Activated CD4-positive, alpha-beta T cell treated with anti-CD3 and anti-CD28 coated beads for 24 hours (primary cell): ENCODE measurements around the gene MAP7D3.
"Not testable (repeated sequence)": the region's sequence is repeated elsewhere in the genome, so short reads cannot be mapped to it uniquely, and the experiment has no call there.

Source experiments
- DNase-seq, 2 donors: peaks; one replicate each; pipeline ENCODE4 v3.0.0-alpha.2; 2020; ENCODE audit warnings: low read depth in 2 of 2

The MAP7D3 gene

DNA sequence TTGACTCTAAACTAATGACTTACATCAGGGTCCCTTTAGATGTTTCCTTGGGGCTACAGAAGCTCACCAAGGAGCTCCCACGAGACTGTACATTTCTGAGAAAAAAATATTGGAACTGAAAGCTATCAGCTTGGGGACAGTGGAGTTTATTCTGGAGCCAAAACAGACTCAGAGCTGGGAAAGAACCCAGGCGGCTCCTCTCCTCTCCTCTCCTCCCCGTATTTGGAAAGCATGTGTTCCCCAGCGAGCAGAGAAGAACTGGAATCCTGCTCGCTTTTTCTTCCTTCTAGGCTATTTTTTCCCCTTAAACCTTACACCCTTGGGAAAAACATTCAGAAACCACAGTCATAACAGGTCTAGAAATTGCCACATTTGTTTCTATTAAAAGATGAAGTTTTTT lies 4.3 kb upstream of the MAP7D3 start:
- DNase-seq: no peak

DNA sequence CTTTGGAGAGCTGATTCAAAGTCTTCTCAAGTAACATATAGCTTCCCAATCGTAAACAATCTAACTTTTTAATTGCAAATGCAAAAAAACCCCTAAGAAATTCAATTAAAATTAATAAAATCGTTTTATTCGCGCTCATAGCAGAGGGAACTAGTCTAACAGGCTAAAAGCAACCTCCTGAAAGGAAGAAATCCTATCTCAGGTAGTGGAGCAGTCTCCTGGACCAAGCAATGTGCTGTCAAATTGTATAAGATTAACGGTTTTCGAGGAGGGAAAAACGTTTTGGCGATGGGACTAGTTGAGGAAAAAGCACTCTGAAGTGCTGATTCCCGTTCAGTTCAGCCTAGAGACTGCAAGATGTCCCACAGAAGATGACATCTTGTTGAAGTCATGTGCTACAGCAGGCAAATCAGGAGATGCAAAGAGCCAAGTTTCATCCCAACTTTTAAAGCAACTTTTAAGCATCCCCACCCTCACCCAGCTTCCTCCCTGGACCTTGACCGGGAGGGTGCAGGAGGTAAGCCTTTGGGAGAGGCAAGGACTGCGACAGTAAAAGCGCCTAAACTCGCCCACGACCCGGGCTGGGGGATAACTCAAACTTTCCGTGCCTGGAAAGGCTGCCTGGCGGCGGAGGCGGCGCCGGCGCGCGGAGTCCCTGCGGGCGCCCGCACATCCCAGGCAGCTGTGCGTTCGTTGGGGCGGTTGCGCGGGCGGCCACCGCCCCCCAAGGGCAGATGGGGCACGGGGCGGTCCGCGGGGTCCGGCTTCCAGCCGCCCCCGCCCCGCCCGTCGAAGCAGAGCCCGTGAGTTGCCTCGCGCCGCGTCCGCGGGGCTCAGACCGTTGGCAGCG lies 784 bp downstream of the MAP7D3 start:
- DNase-seq: peak in 1 of 2 donors; percentile 25

DNA sequence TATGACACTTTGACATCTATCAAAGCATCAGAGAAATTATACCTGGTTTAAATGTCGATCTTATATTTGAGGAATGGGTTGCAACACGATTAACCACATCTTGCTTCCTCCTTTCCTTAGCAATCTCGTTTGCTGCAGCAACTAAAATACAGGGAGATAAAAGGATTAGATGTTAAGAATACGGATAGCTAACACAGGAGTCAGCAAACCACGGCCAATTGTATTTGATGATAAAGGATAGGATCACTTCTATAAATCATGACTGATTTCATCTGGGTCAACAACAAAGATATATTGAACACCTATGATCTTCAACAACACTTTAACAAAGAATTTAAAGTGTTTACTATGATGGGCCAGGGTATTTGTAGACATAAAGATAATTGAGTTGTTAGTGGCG lies 5.0 kb downstream of the MAP7D3 start:
- no peak for DNase-seq

DNA sequence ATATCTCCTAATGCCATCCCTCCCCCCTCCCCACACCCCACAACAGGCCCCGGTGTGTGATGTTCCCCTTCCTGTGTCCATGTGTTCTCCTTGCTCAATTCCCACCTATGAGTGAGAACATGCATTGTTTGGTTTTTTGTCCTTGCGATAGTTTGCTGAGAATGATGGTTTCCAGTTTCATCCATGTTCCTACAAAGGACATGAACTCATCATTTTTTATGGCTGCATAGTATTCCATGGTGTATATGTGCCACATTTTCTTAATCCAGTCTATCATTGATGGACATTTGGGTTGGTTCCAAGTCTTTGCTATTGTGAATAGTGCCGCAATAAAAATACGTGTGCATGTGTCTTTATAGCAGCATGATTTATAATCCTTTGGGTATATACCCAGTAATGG lies 13.4 kb downstream of the MAP7D3 start:
- not testable (repeated sequence) for DNase-seq

DNA sequence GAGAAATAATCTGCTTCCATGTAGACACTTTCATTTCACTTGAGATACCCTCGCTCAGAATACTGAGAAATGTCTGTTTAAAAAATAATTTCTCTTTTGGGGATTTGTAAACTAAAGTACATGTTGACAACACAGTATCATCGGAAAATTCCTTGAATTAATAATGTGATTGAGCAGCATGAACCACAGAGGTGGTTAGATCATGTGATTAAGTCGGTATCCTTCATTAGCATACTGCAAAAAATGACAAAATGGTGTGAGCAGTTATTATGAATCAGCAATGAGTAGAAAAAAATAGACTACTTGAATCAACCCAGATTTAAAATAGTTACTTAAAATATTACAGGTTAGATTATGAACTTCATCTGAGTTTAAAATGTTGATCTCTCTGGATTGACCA lies 14.1 kb downstream of the MAP7D3 start:
- DNase-seq: no peak

DNA sequence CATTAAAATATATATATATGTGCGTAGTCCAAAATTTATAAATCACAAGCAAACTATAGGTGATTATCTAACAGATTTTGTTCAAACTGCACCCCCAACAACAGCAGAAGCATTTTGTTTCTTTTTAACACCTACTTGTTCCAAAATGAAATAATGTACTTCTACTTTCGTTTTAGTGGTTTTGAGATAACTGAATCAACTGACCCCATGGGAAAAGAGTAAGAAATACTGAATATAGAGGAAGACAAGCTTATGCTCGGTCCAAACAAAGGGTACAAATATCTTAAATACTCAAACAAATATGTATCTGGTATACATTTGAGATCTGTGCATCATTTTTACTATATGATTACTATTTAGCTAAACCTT lies 22.4 kb downstream of the MAP7D3 start:
- no peak for DNase-seq

DNA sequence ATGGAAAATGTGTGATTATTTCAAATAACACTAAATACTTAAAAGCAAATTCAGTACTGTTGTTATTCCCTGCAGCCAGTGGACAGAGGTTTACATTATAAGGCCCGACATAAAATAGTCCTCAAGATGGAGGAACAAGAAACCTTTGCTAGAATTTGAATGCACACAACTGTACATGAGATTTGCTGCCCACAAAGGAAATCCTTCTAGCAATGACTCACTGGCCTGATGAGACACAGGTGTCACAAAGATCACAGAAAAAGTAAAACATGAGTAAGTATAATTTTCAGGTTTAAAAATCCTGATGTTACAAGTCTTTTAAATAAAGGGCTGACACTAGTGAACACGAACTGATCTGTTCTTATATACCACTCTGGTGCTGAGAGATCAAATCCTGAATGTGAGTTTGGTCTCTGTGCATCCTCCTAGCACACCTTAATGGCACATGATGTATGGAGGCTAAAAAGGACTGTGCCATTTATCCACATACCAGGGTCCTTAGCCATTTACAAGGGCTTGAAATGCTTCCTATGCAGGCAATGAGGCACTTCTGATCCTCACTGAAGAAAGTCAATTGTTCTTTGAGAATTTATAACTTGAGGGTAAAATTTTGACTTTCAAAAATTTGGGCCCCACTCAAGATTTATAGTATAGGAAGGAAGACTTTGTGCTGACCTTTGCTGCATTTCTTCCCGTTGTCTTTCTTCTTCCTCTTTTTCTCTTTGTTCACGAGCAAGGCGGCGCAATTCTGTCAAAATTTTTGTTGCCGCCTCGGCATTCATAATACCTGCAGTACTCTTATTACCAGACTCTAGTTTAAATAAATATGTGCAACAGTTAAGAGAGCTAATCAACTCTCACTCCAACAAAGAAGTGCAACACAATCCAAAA lies 23.0 kb downstream of the MAP7D3 start:
- DNase-seq: no peak

DNA sequence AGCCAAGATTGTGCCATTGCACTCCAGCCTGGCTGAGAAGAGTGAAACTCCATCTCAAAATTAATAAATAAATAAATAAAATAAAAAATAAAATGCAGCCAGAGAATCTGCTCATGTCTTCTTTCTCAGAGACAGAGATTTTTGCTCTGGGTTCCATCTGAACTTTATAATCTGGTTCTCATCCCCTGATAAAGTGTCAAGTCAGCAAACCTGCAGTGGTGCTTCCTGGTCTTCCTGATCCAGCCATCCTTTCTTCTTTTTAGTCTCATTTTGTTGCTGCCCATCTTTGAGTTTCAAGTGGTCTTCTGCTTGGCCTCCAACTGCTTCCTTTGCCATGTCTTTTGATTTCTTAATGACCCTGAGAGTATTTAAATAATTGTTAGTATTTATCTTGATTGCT lies 24.1 kb downstream of the MAP7D3 start:
- DNase-seq: no peak

DNA sequence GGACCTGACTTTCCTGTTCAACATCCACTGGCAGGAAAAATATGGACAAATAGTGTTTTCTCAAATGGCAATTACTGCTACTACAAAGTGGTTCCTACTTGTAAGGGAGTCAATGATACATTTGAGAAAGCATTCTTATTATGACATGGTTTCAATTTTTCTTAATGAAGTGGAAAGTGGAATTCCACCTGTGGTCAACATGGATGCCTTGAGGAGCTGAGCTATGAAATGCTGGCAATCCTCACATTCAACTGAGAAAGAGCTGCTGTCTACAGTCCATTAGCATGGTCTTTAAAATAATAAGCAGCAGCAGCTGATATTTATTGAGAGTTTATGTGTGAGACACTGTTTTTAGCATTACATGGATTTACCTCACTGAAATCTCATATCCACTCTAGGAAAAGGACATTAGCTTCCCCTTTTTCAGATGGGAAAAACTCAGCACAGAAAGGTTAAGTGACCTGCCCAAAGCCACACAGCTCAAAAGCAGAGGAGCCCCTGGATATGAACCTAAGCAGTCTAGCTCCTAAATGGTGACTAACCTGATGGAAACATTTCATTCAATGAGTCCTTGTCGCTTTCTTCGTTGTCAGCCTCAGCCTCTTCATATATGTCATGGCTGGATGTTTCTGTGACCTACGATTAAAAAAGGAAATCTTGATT lies 29.2 kb downstream of the MAP7D3 start:
- DNase-seq: no peak

DNA sequence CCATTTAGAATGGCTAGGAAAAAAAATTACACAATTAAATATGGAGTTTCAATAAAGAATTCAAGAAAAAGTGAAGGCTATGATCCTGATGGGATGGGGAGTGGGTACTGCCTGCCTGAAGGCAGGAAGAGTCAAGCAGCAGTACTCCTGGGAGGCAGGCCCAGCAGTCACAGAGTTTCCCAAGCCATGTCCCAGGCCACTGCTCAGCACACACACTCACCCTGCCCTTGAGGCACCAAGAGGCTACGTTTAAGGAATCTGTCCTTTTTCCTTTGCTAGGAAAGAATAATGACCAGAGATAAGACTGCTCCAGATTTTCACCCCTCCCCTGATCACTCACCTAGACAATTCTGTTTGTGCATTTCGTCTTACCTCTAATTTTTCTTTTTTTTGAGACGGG lies 30.2 kb downstream of the MAP7D3 start:
- no peak for DNase-seq

DNA sequence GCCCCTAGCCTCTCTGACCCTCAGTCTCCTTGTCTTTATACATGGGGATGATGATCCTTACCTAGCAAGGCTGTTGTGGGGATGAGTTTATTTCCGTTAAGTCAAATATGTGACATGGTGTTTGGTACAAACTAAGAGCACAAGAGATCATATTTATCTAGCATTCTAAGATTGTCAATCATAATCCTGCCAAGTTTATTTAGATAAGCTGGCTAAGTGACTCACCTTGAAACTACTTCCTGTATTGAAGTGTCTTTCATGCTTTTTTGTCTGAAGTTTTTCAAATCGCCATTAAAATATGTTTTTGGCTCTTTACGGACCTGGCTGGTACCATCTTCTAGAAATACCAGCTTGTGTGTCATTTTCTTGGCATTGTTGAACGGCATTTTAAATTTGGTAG lies 30.7 kb downstream of the MAP7D3 start:
- no peak for DNase-seq

DNA sequence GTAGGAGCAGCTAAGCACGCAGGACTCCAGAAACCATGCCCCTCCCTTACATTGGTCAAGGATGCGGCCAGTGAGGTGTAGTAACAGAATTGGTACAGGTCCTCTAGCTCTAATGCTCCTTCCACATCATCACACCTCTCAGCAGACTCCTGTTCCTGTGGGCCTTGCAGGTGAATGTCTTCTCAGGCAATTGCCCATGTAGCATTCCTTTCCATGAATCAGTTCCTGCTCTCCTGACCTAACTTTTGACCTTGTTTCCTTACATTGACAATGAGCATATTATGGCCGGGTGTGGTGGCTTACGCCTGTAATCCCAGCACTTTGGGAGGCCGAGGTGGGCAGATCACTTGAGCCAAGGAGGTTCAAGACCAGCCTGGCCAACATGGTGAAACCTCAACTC lies 31.3 kb downstream of the MAP7D3 start:
- no peak for DNase-seq

DNA sequence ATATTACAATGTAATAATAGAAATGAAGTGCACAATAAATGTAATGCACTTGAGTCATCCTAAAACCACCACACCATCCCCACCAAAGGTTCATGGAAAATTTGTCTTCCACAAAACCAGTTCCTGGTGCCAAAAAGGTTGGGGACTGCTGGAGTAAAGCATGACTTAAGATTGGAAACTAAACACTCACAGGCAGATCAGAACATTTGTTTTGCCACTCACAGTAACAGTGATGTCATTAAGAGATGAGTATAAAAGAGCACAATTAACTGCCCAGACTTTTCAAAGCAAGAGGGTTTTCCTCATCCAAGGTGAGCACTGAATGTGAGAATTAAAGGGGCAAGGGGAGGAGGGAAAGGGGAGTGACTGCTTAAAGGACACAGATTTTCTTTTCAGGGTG lies 35.6 kb downstream of the MAP7D3 start:
- no peak for DNase-seq

DNA sequence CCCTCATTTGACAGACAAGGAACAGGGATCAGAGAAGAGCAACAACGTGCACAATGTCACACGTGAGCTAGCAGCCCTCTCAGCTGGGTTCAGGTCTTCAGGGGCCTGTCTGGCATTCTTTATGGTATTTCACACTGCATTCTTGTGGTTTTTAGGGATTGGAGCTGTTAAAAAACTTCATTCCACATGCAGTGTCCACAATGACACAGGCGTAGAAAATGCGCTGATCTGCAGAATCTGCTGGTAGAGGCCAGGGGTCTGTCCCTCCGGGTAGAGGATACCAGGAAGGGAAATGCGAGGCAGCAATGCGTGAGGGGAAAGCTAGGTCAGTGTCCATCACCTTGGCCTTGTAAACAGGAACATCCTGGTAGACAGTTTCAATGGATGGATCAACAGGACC lies 36.6 kb downstream of the MAP7D3 start:
- DNase-seq: no peak

DNA sequence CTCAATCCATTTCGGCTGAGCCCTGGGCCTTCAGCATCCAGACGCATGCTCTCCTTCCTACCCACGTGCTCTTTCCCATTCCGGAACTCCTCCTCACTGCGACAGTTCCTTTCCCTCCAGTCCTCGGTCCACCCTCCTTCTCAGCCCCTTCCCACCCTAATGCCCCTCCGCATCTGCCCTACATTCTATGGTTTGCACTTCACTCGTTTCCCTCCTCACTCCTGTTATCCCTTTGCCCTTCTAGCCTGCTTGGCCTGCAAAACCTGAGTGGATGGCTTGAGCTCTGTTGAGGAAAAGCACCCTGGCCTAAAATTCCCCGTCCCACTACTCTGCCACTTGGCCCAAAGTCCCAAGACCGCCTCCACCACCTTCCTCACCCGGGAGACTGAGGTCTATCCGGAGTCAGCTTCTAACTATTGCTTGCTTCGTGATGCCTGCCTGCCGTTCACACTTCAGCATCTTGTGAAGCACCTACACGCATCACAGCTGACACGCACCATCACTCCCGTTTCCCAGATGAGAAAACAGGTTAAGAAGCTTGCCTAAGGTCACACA lies 38.6 kb downstream of the MAP7D3 start:
- DNase-seq: no peak

DNA sequence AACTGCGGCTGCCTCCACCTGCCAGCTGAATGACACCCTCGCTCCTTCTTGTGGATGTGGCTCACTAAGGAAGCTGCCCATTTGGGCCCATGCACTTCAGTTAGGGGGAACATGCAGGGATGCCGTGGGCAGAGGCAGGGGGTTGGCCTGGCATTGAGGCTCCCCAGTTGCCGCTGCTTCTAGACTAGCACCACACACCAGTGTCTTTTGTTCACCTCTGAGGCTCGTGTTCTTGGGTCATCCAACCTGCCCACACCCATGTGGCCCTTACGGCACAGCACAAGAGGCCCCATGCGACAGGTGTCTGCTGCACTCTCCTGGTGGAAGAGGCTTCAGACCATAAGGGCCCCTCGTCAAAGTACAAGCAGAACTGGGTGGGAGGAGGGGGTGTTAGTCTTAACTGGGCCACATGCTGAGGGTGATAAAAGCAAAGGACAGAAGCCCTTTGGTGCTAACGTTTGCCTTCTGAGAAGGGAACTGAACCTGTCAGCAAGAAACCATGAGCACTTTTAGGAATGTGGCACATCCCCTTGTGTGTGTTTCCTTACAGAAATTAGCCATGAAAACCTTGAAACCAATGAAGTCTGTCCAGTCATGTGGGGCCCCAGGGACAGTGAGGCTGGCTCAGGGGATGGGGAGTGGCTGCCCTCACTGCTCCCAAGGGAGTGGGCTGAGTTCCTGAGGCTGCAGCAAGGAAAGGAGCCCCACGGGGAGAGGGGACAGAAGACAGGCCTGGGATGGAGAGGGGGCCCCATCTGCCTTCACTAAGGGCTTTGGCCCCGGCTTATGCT lies 39.2 kb downstream of the MAP7D3 start:
- no peak for DNase-seq

DNA sequence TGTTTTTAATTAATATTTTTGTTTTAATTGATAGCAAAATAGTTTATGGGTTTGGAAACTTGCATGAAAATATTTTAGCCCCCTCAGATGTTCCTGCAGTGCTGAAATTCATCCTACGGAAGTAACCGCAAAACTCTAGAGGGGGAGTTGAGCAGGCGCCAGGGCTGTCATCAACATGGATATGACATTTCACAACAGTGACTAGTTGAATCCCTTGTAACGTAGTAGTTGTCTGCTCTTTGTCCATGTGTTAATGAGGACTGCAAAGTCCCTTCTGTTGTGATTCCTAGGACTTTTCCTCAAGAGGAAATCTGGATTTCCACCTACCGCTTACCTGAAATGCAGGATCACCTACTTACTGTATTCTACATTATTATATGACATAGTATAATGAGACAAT lies 40.4 kb downstream of the MAP7D3 start:
- no peak for DNase-seq

DNA sequence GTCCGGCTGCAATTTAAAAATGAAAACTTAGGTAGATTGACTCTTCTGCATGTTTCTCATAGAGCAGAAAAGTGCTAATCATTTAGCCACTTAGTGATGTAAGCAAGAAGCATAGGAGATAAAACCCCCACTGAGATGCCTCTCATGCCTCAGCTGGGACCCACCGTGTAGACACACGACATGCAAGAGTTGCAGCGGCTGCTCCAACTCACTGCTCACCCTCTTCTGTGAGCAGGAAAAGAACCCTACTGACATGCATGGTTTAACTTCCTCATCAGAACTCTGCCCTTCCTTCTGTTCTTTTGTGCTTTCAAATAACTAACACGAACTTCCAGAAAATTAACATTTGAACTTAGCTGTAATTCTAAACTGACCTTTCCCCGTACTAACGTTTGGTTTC lies 41.0 kb downstream of the MAP7D3 start:
- no peak for DNase-seq

DNA sequence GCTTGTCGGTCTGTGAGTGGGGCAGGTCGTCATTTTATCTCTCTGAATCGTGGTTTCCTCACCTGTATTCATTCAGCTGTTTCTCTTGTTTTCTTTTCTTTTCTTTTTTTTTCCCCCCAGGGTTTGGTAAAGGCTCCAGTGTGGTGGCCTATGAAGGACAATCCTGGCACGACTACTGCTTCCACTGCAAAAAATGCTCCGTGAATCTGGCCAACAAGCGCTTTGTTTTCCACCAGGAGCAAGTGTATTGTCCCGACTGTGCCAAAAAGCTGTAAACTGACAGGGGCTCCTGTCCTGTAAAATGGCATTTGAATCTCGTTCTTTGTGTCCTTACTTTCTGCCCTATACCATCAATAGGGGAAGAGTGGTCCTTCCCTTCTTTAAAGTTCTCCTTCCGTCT lies 41.4 kb downstream of the MAP7D3 start:
- DNase-seq: no peak

DNA sequence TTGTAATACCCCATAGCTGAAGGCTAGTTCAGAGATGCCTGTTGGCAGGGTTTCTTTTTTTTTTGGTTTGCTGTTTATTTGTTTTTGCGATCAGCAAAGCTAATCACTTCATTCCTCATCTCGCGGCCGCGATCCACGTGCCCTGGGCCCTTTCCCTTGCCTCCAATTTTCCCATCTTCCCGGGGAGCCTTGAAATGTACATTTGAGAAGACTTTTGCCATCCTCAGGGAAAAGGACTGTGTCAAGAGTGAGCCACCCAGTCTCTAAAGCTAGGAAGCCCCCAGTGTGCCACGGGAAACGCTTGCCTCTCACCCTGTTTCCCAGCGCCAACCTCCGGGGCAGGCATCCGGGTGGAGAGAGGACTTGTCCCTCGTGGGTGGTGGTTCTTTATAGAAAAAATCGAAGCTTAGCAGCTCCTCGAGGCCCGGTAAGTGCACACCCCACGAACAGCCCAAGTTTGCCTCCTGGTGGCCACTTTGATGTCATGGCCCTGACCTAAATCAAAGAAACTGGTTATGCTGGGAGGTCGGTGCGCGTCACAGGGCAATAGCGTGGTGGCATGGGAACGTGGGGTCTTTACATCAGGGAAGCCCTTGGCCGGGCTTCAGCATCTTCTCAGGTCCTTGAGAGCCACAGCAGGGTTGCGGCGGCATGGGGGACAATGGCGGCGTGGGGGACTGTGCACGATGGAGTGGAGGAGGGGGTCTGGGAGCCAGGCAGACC lies 42.0 kb downstream of the MAP7D3 start:
- DNase-seq: peak in 1 of 2 donors; percentile 3

DNA sequence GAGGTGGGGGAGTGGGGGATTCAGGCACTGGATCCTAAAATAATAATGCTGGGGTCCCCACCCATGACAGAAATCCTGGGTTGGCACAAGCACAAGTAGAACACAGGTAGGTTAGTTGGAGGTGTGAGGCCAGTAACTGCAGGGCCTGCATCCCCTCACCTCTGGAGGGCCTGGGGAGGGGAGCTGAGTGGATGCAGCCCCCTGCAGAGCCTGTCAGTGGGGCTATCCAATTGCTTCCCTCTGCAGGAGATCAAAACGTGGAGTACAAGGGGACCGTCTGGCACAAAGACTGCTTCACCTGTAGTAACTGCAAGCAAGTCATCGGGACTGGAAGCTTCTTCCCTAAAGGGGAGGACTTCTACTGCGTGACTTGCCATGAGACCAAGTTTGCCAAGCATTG lies 43.7 kb downstream of the MAP7D3 start:
- no peak for DNase-seq
